Activated CD4-positive, alpha-beta T cell treated with anti-CD3 and anti-CD28 coated beads for 36 hours (primary cell): ENCODE data around the gene GRK6. TPM values are rescaled to one million over a fixed set of nuclear protein-coding genes. Genes with fewer than 3 reads are reported as not detected.

Experiments used
- ATAC-seq: fragments of 200-7000 bp; cut with Tn5 transposase; one replicate; pipeline ENCODE4 v1.10.0; 2021; ENCODE audit warnings: mild to moderate bottlenecking, moderate library complexity
- CTCF ChIA-PET: fragments of 350-600 bp; sonication (Branson Sonifier 250); formaldehyde crosslinking; loops from one replicate; lab custom pipeline; 2021; ENCODE audit warnings: antibody characterized with exemption; lab: Charles Lee
- POLR2A ChIA-PET: fragments of 350-600 bp; sonication (Branson Sonifier 250); formaldehyde crosslinking; loops from one replicate; lab custom pipeline; 2021; ENCODE audit warnings: antibody characterized with exemption, inconsistent platforms; lab: Charles Lee
- DNase-seq: peaks from one replicate; pipeline ENCODE4 v3.0.0-alpha.2; 2020
- H3K27ac Mint-ChIP-seq: one replicate; pipeline ENCODE4 v1.8.0; 2021; ENCODE audit warnings: mixed read lengths
- H3K27me3 Mint-ChIP-seq: one replicate; pipeline ENCODE4 v1.8.0; 2021; ENCODE audit warnings: mixed read lengths
- H3K36me3 Mint-ChIP-seq: one replicate; pipeline ENCODE4 v1.8.0; 2021; ENCODE audit warnings: low read depth, mixed read lengths
- H3K4me1 Mint-ChIP-seq: one replicate; pipeline ENCODE4 v1.8.0; 2021; ENCODE audit warnings: mixed read lengths
- H3K4me3 Mint-ChIP-seq: one replicate; pipeline ENCODE4 v1.8.0; 2021; ENCODE audit warnings: mild to moderate bottlenecking, moderate library complexity, mixed read lengths
- H3K9me3 Mint-ChIP-seq: one replicate; pipeline ENCODE4 v1.8.0; 2021; ENCODE audit warnings: low read depth, mixed read lengths
- intact Hi-C, 2 experiments: fragments of 100-400 bp; cut with DNase I in 1 of 2; cut with micrococcal nuclease in 1 of 2; formaldehyde crosslinking; loops; one replicate each; pipeline versions ENCODE4 v1.14.2 to v1.15.1; 2022 to 2024; cut with DNase I, micrococcal nuclease
- total RNA-seq, 2 experiments: library from RNA; stranded (reverse); gene quantifications; one replicate each; pipeline ENCODE4 v1.2.3, GENCODE V29; 2021

The GRK6 gene
- total RNA-seq, 2 experiments from 2014 or later = 110 to 141 TPM

- ChIA-PET CTCF (interaction anchor here (1.1 kb wide), 1 partner anchor 60 kb away, joined by 3 read pairs; no protein-coding TSS in a partner anchor), POLR2A (no interaction called here)
Observed at GRCh38 chr5:177397875-177398390, 28.5 kb upstream of the GRK6 start.

DNA sequence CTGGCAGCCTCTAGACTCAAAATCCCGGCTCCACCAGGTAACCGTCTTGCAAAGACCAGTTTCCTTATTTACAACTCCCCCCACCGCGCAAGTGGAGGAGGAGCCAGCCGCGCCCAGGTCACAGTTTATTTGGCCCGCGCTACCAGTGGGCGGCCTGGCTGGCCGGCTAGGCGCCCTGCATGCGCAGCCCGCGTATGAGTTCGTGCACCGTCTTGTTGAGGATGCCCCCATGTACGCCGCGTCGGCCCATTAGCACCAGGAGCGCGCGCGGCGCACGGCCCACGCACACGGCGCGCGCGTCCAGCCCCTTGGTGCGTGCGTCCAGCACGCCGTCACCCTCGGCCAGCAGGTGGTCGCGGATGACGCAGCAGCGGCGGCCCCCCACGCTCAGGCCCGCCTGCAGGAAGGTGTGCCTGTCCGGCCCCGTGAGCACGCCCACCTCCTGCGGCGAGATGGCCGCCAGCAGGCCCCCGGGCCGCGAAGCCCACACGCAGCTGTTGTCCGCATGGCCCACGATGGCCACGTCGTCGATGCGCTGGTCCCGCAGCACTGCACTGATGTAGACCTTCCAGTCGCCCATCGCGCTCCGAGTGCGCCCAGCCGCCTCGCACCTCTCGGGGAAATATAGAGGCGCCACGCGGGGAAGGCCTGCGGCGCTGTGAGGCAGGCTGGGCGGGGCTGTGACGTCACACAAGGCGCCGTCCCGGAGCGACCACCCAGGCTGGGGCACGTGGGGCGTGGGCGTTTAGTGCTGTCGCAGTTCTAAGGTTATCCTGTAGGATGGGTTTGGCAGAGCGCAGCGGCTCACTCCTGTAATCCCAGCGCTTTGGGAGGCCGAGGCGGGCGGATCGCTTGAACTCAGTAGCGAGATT lies 26.2 kb upstream of the GRK6 start, which contains the start of gene PFN3:
TSS of gene PFN3 (minus strand) at position 665 of the 872 bp plus-strand sequence. CDS start at position 580, 85 bp downstream.
- DNase-seq = peak; percentile 35
- Mint-ChIP-seq H3K27me3 (peaks cover 14% of the 10 kb centered on the region), H3K36me3 (no peaks in the 10 kb centered on the region), H3K4me3 (no peak within 1 kb of the TSS), H3K9me3 (no peaks in the 10 kb centered on the region), H3K27ac (no peak within 1 kb of the TSS), H3K4me1 (peaks cover 26% of the 10 kb centered on the region)
- POLR2A ChIA-PET = no interaction called here
- CTCF ChIA-PET = interaction anchor here (0.6 to 7.3 kb wide), 8 partner anchors 12 to 172 kb away, joined by 3 to 195 read pairs (median 4); partner anchors contain the start of genes GRK6 and SLC34A1
- intact Hi-C loops = loop anchor here (5.0 kb wide), 2 partner anchors 83 to 117 kb away; partner anchors contain the start of gene DDX41 (in 1 of the 2)
- no peak for ATAC-seq

More at GRCh38 chr5:177397875-177398390, 28.5 kb upstream of the GRK6 start:
- Mint-ChIP-seq H3K27me3 (peaks cover 12% of the 10 kb centered on the region), H3K4me1 (peaks cover 11% of the 10 kb centered on the region), H3K4me3 (no peak overlapping the region), H3K36me3 (no peaks in the 10 kb centered on the region), H3K9me3 (no peaks in the 10 kb centered on the region), H3K27ac (no peak overlapping the region)
- no peak for DNase-seq
- ATAC-seq = no peak
- intact Hi-C loops = no loop called here

DNA sequence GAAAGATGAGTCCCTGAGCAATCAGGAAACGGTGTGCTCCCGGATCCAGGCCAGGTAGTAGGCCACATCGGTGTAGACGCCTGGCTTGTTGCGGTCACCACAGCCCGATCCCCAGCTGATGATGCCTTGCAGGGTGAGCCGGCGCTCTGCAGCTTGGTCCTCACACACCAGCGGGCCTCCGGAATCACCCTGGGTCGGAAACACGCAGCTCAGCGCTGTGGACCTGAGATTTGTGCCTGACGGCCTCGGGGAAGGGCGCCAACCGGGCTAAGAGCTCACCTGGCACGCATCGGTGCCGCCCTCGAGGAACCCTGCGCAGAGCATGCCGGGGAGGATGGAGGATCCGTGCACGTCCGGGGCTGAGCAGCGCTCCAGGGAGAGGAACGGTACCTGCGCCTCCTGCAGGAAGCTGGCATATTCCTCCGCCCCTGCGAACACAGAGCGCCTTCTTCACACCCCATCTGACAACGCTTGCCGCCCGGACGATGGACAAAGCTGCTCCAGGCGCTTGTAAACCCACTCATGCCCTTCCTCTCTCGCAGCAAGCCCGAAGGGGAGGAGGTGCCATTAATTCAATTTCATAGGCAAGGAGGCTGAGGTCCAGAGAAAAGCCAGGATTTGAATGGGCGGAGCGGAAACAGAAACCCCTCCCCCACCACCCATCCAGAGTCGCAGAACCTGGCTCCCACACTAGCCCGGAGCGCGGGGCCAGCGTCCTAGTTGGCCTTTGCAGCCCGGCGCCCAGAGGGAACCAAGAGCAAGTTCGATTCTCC lies 24.0 kb upstream of the GRK6 start:
- no peaks in the 10 kb centered on the region for H3K36me3 Mint-ChIP-seq
- CTCF ChIA-PET = interaction anchor here (0.6 to 7.3 kb wide), 28 partner anchors 8 to 160 kb away, joined by 3 to 195 read pairs (median 7); partner anchors contain the start of genes GRK6, LMAN2, MXD3 and PDLIM7
- H3K27me3 Mint-ChIP-seq = peaks cover 14% of the 10 kb centered on the region
- POLR2A ChIA-PET = interaction anchor here (0.9 to 4.3 kb wide), 9 partner anchors 9 to 55 kb away, joined by 3 to 25 read pairs (median 9); partner anchors contain the start of gene GRK6
- H3K4me3 Mint-ChIP-seq = peak overlapping the region; percentile 72
- ATAC-seq (peak; percentile 68), DNase-seq (peak; percentile 90)
- peak overlapping the region; percentile 63 for H3K27ac Mint-ChIP-seq
- no peaks in the 10 kb centered on the region for H3K9me3 Mint-ChIP-seq
- H3K4me1 Mint-ChIP-seq = peaks cover 27% of the 10 kb centered on the region
- intact Hi-C loops = loop anchor here (1.0 to 5.0 kb wide), 11 partner anchors 12 to 288 kb away; partner anchors contain the start of genes DDX41 (in 1 of the 2), LMAN2 (in 1 of the 2), PDLIM7 (in 1 of the 2) and PRR7 (in 1 of the 2)

GRCh38 chr5:177403102-177403791 lies 23.2 kb upstream of the GRK6 start:
- CTCF ChIA-PET = interaction anchor here (0.6 to 7.3 kb wide), 33 partner anchors 7 to 277 kb away, joined by 3 to 195 read pairs (median 7); partner anchors contain the start of genes GRK6, LMAN2, MXD3 and PDLIM7
- Mint-ChIP-seq H3K36me3 (no peaks in the 10 kb centered on the region), H3K4me3 (peak overlapping the region; percentile 72), H3K4me1 (peaks cover 27% of the 10 kb centered on the region), H3K9me3 (no peaks in the 10 kb centered on the region), H3K27me3 (peaks cover 14% of the 10 kb centered on the region), H3K27ac (peak overlapping the region; percentile 63)
- peak; percentile 37 for ATAC-seq
- POLR2A ChIA-PET = interaction anchor here (0.9 to 4.3 kb wide), 11 partner anchors 10 to 54 kb away, joined by 3 to 25 read pairs (median 9); partner anchors contain the start of genes GRK6 and PRR7
- intact Hi-C loops = loop anchor here (1.0 to 5.0 kb wide), 7 partner anchors 26 to 114 kb away; partner anchors contain the start of genes DDX41 (in 1 of the 2), LMAN2 (in 1 of the 2), PDLIM7 (in 1 of the 2) and PRR7 (in 1 of the 2)
- peak; percentile 77 for DNase-seq

DNA sequence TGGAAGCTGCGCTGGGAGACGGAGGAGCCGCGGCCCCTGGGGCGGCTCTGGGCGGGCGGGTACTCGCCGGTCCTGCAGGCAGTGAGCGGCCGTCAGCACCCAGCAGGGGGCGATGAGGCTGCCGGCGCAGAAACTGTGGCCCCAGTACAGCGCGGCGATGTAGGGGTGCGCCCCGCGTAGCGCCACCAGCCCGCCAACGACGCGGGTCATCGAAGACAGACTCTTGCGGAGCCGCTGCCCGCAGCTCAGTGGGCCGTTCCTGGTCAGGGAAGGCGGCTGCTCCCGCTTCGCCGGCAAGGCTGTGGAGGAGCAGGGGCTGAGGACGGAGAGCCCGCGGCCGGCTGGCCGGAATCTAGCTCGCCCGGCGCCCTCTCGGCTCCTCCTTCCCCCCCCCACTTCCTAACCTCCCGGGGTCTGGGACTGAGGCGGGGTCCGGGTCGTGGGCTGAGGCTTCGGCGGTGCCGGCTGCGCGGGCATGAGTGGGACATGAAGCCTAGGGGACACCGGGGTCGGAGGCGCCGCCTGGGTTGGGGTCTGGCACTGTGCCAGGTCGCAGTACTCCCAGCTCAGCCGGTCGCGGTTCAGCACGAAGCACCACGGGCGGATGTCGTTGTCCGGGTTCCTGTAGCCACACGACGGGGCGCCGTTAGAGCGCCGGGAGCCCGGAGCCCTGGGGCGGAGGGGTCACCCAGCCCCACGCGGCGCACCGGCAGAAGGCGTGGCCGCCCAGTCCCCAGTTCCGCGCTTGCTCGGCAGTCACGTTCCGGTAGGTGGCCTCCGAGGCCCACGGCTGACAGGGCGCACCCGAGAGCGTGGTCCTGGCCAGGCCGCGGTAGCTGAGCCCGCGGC lies 22.5 kb upstream of the GRK6 start:
- peak; percentile 91 for DNase-seq
- ChIA-PET POLR2A (interaction anchor here (0.9 to 4.3 kb wide), 10 partner anchors 14 to 53 kb away, joined by 3 to 25 read pairs (median 10); partner anchors contain the start of genes GRK6 and PRR7), CTCF (interaction anchor here (0.5 to 7.3 kb wide), 38 partner anchors 8 to 752 kb away, joined by 3 to 195 read pairs (median 6); partner anchors contain the start of genes GRK6, LMAN2, MXD3 and PDLIM7)
- H3K4me3 Mint-ChIP-seq = peak overlapping the region; percentile 72
- peak; percentile 84 for ATAC-seq
- H3K36me3 Mint-ChIP-seq = no peaks in the 10 kb centered on the region
- intact Hi-C loops = loop anchor here (1.0 to 5.0 kb wide), 10 partner anchors 22 to 113 kb away; partner anchors contain the start of genes DDX41 (in 1 of the 2), GRK6 (in 1 of the 2), LMAN2 (in 1 of the 2) and PDLIM7 (in 1 of the 2)
- H3K4me1 Mint-ChIP-seq = peaks cover 27% of the 10 kb centered on the region
- H3K9me3 Mint-ChIP-seq = no peaks in the 10 kb centered on the region
- peak overlapping the region; percentile 42 for H3K27ac Mint-ChIP-seq
- H3K27me3 Mint-ChIP-seq = peaks cover 14% of the 10 kb centered on the region

GRCh38 chr5:177404641-177405179 lies 21.8 kb upstream of the GRK6 start:
- ChIA-PET POLR2A (interaction anchor here (0.9 to 4.3 kb wide), 8 partner anchors 15 to 53 kb away, joined by 3 to 25 read pairs (median 13); partner anchors contain the start of genes GRK6 and PRR7), CTCF (interaction anchor here (0.5 to 7.3 kb wide), 29 partner anchors 9 to 751 kb away, joined by 3 to 195 read pairs (median 7); partner anchors contain the start of genes GRK6, LMAN2, MXD3 and PDLIM7)
- Mint-ChIP-seq H3K27ac (peak overlapping the region; percentile 69), H3K4me3 (peak overlapping the region; percentile 72), H3K9me3 (no peaks in the 10 kb centered on the region), H3K27me3 (peaks cover 14% of the 10 kb centered on the region), H3K4me1 (peaks cover 27% of the 10 kb centered on the region), H3K36me3 (no peaks in the 10 kb centered on the region)
- ATAC-seq (no peak), DNase-seq (no peak)
- intact Hi-C loops = loop anchor here (1.0 to 5.0 kb wide), 6 partner anchors 22 to 113 kb away; partner anchors contain the start of genes DDX41 (in 1 of the 2) and GRK6 (in 1 of the 2)

- Mint-ChIP-seq H3K36me3 (no peaks in the 10 kb centered on the region), H3K27ac (peak overlapping the region; percentile 69), H3K9me3 (no peaks in the 10 kb centered on the region), H3K4me3 (no peak overlapping the region), H3K27me3 (peaks cover 14% of the 10 kb centered on the region), H3K4me1 (peaks cover 27% of the 10 kb centered on the region)
- ATAC-seq (no peak), DNase-seq (no peak)
- CTCF ChIA-PET = interaction anchor here (0.9 to 7.3 kb wide), 13 partner anchors 10 to 95 kb away, joined by 3 to 195 read pairs (median 34); partner anchors contain the start of genes GRK6, LMAN2, PRR7 and SLC34A1
- POLR2A ChIA-PET = interaction anchor here (2.0 to 4.3 kb wide), 2 partner anchors 45 to 50 kb away, joined by 7 to 25 read pairs; no protein-coding TSS in a partner anchor
- intact Hi-C loops = no loop called here
Observed at GRCh38 chr5:177405312-177405711, 21.2 kb upstream of the GRK6 start.

DNA sequence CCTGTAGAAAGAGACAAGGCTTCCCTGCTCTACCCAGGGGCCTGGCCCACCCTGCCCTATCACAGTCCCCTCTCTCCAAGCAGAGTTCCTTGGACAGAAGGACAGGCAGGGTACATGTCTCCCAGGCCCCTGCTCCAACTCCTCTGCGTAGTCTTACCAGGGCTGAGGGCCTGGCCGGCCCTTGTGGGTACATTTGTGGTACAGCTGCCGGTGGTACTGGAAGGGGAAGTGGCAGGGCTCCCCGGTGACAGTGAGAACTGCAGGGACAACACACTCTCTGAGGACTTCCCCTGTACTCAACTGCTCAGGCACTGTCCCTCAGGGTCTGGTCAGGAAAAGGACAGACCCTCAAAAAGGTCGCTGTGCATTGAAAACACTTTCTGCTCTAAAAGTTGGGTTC lies 20.7 kb upstream of the GRK6 start:
- H3K27me3 Mint-ChIP-seq = peaks cover 14% of the 10 kb centered on the region
- DNase-seq (no peak), ATAC-seq (no peak)
- POLR2A ChIA-PET = interaction anchor here (4.3 kb wide), 1 partner anchor 49 kb away, joined by 25 read pairs; no protein-coding TSS in a partner anchor
- CTCF ChIA-PET = interaction anchor here (1.4 to 7.3 kb wide), 9 partner anchors 10 to 95 kb away, joined by 5 to 195 read pairs (median 55); partner anchors contain the start of genes GRK6, PRR7 and SLC34A1
- H3K4me1 Mint-ChIP-seq = peaks cover 32% of the 10 kb centered on the region
- no peak overlapping the region for H3K27ac Mint-ChIP-seq
- H3K9me3 Mint-ChIP-seq = no peaks in the 10 kb centered on the region
- no peaks in the 10 kb centered on the region for H3K36me3 Mint-ChIP-seq
- no peak overlapping the region for H3K4me3 Mint-ChIP-seq
- intact Hi-C loops = no loop called here
